Tibial nerve (tissue), 4 donors: ENCODE measurements around the gene NSUN6.

Experiments used
- EP300 ChIP-seq, 2 donors: sonication (generic); formaldehyde crosslinking; IDR thresholded peaks; one replicate each; pipeline ENCODE4 v1.6.1; 2017; ENCODE audit warnings: antibody characterized with exemption in 2 of 2, mild to moderate bottlenecking in 1 of 2
- POLR2A ChIP-seq, 2 donors: fragments of 450-650 bp; IDR thresholded peaks; one replicate each; pipeline ENCODE4 v1.6.1; 2017; ENCODE audit warnings: antibody characterized with exemption in 2 of 2, mild to moderate bottlenecking in 2 of 2, moderate library complexity in 2 of 2
- TF ChIP-seq, protein P1 (sequence below), 5 experiments: fragments of 200-600 bp in 3 of 5; fragments of 450-650 bp in 2 of 5; sonication (generic) in 3 of 5; IDR thresholded peaks; one replicate each; pipeline ENCODE4 v1.5.1; 2016 to 2019; ENCODE audit warnings: antibody characterized with exemption in 5 of 5, mild to moderate bottlenecking in 3 of 5, moderate library complexity in 2 of 5

DNA sequence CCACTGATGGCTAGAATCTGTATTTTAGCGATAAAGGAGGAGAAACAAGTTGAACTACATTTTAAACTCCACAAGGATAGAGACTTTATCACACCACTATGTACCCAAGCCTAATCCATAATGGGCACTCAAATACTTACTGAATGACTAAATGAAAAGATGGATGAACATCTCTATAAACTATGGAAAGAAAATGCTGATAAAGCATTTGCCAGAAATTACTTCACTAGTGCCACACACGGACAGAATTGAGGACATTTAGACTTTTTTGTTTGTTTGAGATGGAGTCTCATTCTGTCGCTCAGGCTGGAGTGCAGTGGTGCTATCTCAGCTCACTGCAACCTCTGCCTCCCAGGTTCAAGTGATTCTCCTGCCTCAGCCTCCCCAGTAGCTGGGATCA is 1.7 kb upstream of the NSUN6 start:
- TF ChIP-seq, protein P1, sequence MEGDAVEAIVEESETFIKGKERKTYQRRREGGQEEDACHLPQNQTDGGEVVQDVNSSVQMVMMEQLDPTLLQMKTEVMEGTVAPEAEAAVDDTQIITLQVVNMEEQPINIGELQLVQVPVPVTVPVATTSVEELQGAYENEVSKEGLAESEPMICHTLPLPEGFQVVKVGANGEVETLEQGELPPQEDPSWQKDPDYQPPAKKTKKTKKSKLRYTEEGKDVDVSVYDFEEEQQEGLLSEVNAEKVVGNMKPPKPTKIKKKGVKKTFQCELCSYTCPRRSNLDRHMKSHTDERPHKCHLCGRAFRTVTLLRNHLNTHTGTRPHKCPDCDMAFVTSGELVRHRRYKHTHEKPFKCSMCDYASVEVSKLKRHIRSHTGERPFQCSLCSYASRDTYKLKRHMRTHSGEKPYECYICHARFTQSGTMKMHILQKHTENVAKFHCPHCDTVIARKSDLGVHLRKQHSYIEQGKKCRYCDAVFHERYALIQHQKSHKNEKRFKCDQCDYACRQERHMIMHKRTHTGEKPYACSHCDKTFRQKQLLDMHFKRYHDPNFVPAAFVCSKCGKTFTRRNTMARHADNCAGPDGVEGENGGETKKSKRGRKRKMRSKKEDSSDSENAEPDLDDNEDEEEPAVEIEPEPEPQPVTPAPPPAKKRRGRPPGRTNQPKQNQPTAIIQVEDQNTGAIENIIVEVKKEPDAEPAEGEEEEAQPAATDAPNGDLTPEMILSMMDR (IDR thresholded peaks at IDR 0.05): no peak
- TF ChIP-seq POLR2A (IDR thresholded peaks at IDR 0.05) (no peak), EP300 (IDR thresholded peaks at IDR 0.05) (no peak)
